Ascending aorta (tissue), 2 donors: ENCODE data around the gene PRAME. TPM values are rescaled to one million over a fixed set of nuclear protein-coding genes. Genes with fewer than 3 reads are reported as not detected.

ENCODE experiments used
- DNase-seq, 2 donors: peaks; one replicate each; pipeline ENCODE4 v3.0.0-alpha.2; 2019; ENCODE audit warnings: low spot score in 2 of 2
- H3K27ac ChIP-seq, 2 donors: fragments of 200-600 bp; sonication (generic); one replicate each; pipeline ENCODE4 v1.5.1; 2016 to 2017; ENCODE audit warnings: mild to moderate bottlenecking in 1 of 2
- H3K27me3 ChIP-seq: fragments of 200-600 bp; sonication (generic); one replicate; pipeline ENCODE4 v1.5.1; 2017
- H3K36me3 ChIP-seq, 2 donors: fragments of 200-600 bp; sonication (generic); one replicate each; pipeline ENCODE4 v1.5.1; 2016
- H3K4me1 ChIP-seq, 2 donors: fragments of 200-600 bp; sonication (generic); one replicate each; pipeline ENCODE4 v1.5.1; 2016 to 2017; ENCODE audit warnings: mild to moderate bottlenecking in 1 of 2
- H3K4me3 ChIP-seq, 2 donors: fragments of 200-600 bp; sonication (generic); one replicate each; pipeline ENCODE4 v1.5.1; 2016 to 2017; ENCODE audit warnings: mild to moderate bottlenecking in 1 of 2
- H3K9me3 ChIP-seq, 2 donors: fragments of 200-600 bp; sonication (generic); one replicate each; pipeline ENCODE4 v1.5.1; 2016
- CTCF ChIP-seq, 3 experiments: fragments of 200-600 bp in 2 of 3; fragments of 450-650 bp in 1 of 3; sonication (generic) in 2 of 3; IDR thresholded peaks; one replicate each; pipeline ENCODE4 v1.5.1; 2016 to 2019; ENCODE audit warnings: antibody characterized with exemption in 3 of 3, mild to moderate bottlenecking in 1 of 3, moderate library complexity in 1 of 3
- intact Hi-C: fragments of 100-400 bp; cut with DNase I; formaldehyde crosslinking; loops from one replicate; pipeline ENCODE4 v1.15.1; 2023
- total RNA-seq: library from RNA; depleted of rRNA; stranded (reverse); fragments of >200 nt; gene quantifications from one replicate; pipeline ENCODE4 v1.1.0, GENCODE V29; 2016

Gene PRAME
- total RNA-seq, 1 donor from 2014 or later: not detected

DNA sequence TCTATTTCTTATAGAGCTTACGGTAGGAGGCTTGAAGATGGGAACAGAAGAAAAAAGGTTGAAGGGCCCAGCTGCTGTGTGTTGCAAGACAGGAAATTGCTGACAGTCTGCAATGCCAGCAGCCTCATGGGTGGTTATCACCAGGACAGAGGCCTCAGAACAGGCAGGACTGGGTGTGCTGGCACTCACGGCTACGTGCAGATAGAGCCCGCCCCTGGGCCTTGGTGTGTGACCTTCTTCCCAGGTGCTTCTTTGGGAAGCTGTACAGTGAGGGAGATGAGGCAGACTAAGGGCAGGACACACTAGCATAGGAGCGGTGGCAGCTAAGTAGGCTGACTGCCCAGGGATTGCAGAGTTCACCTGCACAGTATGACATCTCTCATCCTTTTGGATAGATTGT is 12.6 kb downstream of the PRAME start:
- Histone ChIP-seq H3K27ac (no peak overlapping the region), H3K9me3 (no peaks in the 10 kb centered on the region), H3K4me3 (no peak overlapping the region), H3K27me3 (no peaks in the 10 kb centered on the region), H3K36me3 (no peaks in the 10 kb centered on the region), H3K4me1 (no peaks in the 10 kb centered on the region)
- intact Hi-C loops: no loop called here
- no peak for TF ChIP-seq CTCF (IDR thresholded peaks at IDR 0.05)
- no peak for DNase-seq

DNA sequence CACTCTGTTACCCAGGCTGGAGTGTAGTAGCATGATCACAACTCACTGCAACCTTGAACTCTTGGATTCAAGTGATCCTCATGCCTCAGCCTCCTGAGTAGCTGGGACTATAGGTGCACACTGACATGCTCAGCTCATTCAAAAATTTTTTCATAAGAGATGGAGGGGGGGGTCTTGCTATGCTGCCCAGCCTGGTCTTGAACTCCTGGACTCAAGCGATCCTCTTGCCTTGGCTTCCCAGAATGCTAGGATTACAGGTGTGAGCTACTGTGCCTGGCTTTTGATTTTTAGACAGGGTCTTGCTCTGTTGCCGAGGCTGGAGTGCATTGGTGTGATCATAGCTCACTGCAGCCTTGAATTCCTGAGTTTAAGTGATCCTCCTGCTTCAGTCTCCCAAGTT is 14.0 kb downstream of the PRAME start:
- H3K4me1 ChIP-seq: no peaks in the 10 kb centered on the region
- intact Hi-C loops: no loop called here
- no peak overlapping the region for H3K4me3 ChIP-seq
- no peak for TF ChIP-seq CTCF (IDR thresholded peaks at IDR 0.05)
- no peak for DNase-seq
- H3K27me3 ChIP-seq: no peaks in the 10 kb centered on the region
- no peak overlapping the region for H3K27ac ChIP-seq
- no peaks in the 10 kb centered on the region for H3K36me3 ChIP-seq
- no peaks in the 10 kb centered on the region for H3K9me3 ChIP-seq

GRCh38 chr22:22538226-22538989 is 20.7 kb downstream of the PRAME start:
- no peak overlapping the region for H3K27ac ChIP-seq
- H3K4me1 ChIP-seq: no peaks in the 10 kb centered on the region
- H3K4me3 ChIP-seq: no peak overlapping the region
- H3K36me3 ChIP-seq: no peaks in the 10 kb centered on the region
- intact Hi-C loops: no loop called here
- no peaks in the 10 kb centered on the region for H3K27me3 ChIP-seq
- DNase-seq: no peak
- no peaks in the 10 kb centered on the region for H3K9me3 ChIP-seq
- no peak for TF ChIP-seq CTCF (IDR thresholded peaks at IDR 0.05)

- no peaks in the 10 kb centered on the region for H3K27me3 ChIP-seq
- no peaks in the 10 kb centered on the region for H3K9me3 ChIP-seq
- H3K4me3 ChIP-seq: no peak overlapping the region
- no peak overlapping the region for H3K27ac ChIP-seq
- no peak for TF ChIP-seq CTCF (IDR thresholded peaks at IDR 0.05)
- DNase-seq: no peak
- intact Hi-C loops: no loop called here
- H3K36me3 ChIP-seq: no peaks in the 10 kb centered on the region
- no peaks in the 10 kb centered on the region for H3K4me1 ChIP-seq
Measured at GRCh38 chr22:22536916-22537315, 22.1 kb downstream of the PRAME start.

DNA sequence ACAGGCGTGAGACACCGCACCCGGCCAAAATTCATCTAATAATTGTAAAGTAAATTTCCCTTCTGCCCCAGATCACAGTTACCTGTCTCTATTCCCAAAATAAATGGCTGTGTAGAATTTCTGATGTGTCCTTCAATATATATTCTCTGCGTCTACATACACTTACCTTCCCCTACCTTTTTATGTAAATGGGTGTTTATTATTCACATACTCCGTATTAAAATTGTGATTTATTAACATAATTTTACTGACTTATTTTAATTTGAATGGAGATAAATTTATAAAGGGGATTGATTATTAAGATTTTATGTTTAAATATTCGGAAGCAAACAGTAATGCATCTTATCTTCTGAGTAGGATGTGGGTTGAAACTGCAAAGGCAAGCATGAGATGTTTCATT is 22.6 kb downstream of the PRAME start:
- no peaks in the 10 kb centered on the region for H3K36me3 ChIP-seq
- no peak overlapping the region for H3K27ac ChIP-seq
- H3K9me3 ChIP-seq: no peaks in the 10 kb centered on the region
- H3K27me3 ChIP-seq: no peaks in the 10 kb centered on the region
- TF ChIP-seq CTCF (IDR thresholded peaks at IDR 0.05): no peak
- no peak for DNase-seq
- intact Hi-C loops: no loop called here
- H3K4me1 ChIP-seq: no peaks in the 10 kb centered on the region
- no peak overlapping the region for H3K4me3 ChIP-seq

- TF ChIP-seq CTCF (IDR thresholded peaks at IDR 0.05): no peak
- Histone ChIP-seq H3K27me3 (no peaks in the 10 kb centered on the region), H3K4me1 (no peaks in the 10 kb centered on the region), H3K9me3 (no peaks in the 10 kb centered on the region), H3K4me3 (no peak overlapping the region), H3K36me3 (no peaks in the 10 kb centered on the region), H3K27ac (no peak overlapping the region)
- intact Hi-C loops: no loop called here
- no peak for DNase-seq
Measured at GRCh38 chr22:22535662-22536061, 23.4 kb downstream of the PRAME start.
